GM19438 (cell line): ENCODE measurements around the gene ERCC1.
"Not testable (repeated sequence)": the region's sequence is repeated elsewhere in the genome, so short reads cannot be mapped to it uniquely, and the experiment has no call there.

Experiments used
- ATAC-seq: cut with Tn5 transposase; IDR thresholded peaks from one replicate; pipeline ENCODE4 v1.9.1; 2021; ENCODE audit warnings: low read depth; ENCODE audit not compliant: unreplicated experiment

Gene ERCC1

GRCh38 chr19:45432543-45432942 lies 8.8 kb upstream of the ERCC1 start:
- ATAC-seq: not testable (repeated sequence)

DNA sequence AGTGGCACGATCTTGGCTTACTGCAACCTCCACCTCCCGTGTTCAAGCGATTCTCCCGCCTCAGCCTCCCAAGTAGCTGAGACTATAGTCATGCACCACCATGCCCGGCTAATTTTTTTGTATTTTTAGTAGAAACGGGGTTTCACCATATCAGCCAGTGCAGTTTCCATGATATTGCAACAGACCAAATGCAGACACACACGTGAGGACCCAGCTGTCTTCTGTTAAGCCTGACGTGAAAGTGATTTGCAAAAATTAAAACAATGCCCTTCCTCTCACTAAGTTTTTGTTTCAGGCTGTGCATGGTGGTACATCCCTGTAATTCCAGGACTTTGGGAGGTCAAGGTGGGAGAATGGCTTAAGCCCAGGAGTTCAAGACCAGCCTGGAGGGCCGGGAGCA lies 7.3 kb upstream of the ERCC1 start:
- not testable (repeated sequence) for ATAC-seq

GRCh38 chr19:45429896-45430295 lies 6.2 kb upstream of the ERCC1 start:
- ATAC-seq: not testable (repeated sequence)

DNA sequence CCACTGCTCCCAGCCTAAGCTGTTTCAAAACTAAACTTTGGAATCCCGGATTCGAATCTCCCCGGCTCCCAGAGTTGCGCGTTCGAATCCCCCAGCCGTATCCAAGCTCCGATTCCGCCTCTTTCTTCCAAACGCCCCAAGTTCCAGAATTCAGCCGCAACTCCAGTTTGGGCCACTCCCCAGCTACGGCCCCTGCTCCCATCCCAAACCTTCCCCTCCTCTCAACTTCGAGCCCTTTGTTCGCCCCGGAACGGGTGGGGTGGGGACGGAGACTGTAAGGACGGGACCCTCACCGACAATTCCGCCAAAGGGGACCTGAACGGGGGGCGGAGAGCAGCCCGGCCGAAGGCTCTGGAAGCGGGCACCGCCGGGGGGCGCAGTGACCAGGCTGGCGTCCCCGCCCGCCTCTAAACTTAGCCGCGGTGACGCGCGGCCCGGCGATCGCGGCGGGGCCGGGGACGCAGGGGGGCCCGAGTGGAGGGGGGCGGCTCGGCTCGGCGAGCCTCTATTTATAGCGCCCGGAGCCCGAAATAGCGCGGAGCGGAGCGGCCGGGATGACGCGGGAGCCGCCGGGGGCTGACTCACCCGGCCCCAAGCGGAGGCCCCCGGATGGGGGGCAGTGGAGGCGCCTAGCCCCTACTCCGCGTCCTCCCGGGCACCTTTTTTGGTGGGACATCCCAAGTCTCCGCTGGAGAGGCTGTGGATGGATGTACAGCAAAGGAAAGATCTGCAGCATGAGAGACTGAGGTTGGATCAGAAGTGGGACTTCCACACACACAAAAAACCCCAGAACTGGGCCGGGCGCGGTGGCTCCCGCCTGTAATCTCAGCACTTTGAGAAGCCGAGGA lies 4.9 kb upstream of the ERCC1 start:
- ATAC-seq: no peak

DNA sequence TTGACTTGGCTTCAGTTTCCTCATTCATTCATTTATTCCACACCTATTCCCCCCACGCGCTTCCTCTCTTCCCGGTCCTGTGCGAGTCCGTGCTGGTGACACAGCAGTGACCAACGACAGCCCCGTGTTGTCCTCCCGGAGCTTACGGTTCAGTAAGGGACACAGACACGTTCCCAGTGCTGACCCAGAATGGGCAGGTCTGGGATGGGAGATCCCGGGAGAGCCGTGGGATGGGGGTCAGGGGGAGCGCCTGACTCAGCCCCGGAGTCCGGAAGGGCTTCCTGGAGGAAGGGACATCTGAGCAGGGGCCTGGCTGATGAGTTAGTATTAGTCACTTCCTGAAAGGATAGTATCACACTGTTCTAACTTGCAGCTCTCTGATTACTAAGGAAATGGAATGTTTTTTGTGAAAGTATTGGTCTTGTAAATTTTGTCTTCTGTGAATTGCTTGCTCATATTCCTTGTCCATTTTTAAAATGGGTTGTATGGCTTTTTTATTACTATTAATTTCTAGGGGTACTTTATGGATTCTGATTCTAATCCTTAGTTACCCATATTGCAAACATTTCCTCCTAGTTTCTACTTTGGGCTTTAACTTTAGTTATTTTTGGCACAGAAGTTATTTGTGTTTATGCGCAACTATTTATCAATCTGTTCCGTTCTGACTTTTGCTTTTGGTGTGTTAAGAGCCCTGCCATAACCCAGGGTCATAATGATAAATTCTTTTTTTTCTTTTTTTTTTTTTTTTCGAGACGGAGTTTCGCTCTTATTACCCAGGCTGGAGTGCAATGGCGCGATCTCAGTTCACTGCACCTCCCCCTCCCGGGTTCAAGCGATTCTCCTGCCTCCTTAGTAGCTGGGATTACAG lies 708 bp upstream of the ERCC1 start:
- ATAC-seq: peak; percentile 8

GRCh38 chr19:45423033-45423588 lies 606 bp downstream of the ERCC1 start:
- ATAC-seq: no peak

DNA sequence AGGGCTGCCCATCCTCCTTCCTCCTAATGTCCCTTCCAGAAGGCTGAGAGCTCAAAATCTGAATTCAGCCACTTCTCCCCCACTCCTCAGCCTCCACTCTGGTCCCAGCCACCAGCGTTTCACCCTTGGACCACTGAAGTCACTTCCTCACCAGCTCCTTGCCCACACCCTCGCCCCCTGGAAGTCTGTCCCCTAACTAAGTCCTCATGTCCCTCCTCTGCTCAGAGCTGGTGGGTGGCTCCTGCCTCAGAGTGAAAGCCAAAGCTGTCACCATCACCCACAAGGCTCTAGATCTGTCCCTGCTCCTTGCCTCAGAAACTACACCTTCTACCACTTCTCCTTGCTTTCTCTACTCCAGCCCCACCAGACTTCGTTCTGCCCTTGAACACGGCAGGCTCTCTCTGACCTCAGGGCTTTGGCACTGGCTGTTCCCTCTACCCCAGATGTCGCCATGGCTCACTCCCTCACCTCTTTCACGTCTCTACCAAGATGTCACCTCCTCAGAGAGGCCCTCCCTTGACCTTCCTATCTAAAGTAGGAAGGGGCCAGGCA lies 1.7 kb downstream of the ERCC1 start:
- ATAC-seq: no peak

- no peak for ATAC-seq
Measured at GRCh38 chr19:45420871-45421270, 2.8 kb downstream of the ERCC1 start.

- ATAC-seq: no peak
Measured at GRCh38 chr19:45420356-45420755, 3.4 kb downstream of the ERCC1 start.

GRCh38 chr19:45419895-45420294 lies 3.8 kb downstream of the ERCC1 start:
- no peak for ATAC-seq

- ATAC-seq: peak; percentile 46
Measured at GRCh38 chr19:45419396-45419795, 4.3 kb downstream of the ERCC1 start.

GRCh38 chr19:45418802-45419201 lies 4.9 kb downstream of the ERCC1 start:
- no peak for ATAC-seq

- no peak for ATAC-seq
Measured at GRCh38 chr19:45417151-45417550, 6.6 kb downstream of the ERCC1 start.

DNA sequence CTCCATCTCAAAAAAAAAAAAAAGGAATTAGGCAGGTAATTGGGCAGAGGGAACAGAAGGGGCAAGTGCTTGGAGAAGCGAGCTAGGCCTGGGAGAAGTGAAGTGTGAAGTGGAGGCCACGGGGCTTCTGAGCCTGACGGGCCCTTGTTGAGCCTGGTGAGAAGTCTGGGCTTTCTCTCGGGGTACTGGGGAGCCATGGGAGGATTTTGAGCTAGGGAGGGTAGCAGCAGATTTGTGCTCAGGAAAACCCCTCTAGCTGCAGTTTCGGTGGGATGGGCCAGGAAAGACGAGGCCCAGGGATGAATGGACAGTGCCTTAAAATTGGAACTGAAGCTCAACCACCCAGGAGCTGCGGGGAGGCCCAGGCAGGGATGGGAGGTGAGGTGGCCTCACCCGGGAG lies 9.2 kb downstream of the ERCC1 start:
- no peak for ATAC-seq

DNA sequence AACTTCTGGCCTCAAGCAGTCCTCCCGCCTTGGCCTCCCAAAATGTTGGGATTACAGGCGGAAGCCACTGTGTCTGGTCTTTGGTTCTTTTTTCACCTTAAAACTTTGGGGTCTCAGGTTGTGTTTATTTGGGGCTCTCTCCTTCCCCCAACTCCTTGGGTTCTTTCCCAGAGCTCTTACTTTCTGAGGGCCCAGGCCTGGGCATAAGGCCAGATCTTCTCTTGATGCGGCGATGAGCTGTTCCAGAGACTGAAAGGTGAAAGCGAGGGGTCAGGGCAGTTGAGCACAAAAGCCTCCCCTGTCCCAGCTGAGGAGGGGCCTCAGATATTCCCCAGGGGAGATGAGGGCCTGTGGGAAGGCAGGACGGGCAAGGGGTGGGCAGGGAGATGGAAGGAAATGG lies 10.2 kb downstream of the ERCC1 start:
- ATAC-seq: no peak

GRCh38 chr19:45410330-45410729 lies 13.4 kb downstream of the ERCC1 start:
- ATAC-seq: not testable (repeated sequence)

GRCh38 chr19:45409557-45409920 lies 14.2 kb downstream of the ERCC1 start:
- no peak for ATAC-seq

DNA sequence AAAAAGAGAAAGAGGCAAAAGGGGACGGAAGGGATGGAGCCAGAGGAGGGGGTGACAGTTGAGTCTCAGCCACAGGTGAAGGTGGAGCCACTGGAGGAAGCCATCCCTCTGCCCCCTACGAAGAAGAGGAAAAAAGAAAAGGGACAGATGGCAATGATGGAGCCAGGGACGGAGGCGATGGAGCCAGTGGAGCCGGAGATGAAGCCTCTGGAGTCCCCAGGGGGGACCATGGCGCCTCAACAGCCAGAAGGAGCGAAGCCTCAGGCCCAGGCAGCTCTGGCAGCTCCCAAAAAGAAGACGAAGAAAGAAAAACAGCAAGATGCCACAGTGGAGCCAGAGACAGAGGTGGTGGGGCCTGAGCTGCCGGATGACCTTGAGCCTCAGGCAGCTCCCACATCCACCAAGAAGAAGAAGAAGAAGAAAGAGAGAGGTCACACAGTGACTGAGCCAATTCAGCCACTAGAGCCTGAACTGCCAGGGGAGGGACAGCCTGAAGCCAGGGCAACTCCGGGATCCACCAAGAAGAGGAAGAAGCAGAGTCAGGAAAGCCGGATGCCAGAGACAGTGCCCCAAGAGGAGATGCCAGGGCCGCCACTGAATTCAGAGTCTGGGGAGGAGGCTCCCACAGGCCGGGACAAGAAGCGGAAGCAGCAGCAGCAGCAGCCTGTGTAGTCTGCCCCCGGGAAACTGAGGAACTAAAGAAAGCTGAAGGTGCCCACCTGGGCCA lies 14.7 kb downstream of the ERCC1 start:
- no peak for ATAC-seq

- no peak for ATAC-seq
Measured at GRCh38 chr19:45408121-45408520, 15.6 kb downstream of the ERCC1 start.

DNA sequence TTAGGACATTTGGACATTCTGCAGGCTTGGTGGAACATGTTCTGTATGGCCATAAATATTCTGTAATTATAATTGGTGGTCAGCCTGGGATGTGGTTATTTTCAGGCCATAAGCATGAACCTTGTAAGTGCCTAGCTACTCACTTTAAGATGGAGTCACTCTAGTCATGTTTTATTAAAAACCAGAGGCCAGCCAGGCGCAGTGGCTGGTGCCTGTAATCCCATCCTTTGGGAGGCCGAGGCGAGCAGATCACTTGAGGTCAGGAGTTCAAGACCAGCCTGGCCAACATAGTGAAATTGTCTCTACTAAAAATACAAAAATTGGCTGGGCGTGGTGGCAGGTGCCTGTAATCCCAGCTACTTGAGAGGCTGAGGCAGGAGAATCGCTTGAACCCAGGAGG lies 16.1 kb downstream of the ERCC1 start:
- not testable (repeated sequence) for ATAC-seq

- ATAC-seq: no peak
Measured at GRCh38 chr19:45407091-45407375, 16.7 kb downstream of the ERCC1 start.
